Endodermal cell (in vitro differentiated cells): ENCODE data around the gene DLX4. TPM values are rescaled to one million over a fixed set of nuclear protein-coding genes. Genes with fewer than 3 reads are reported as not detected.

Source experiments
- DNase-seq: peaks from one replicate; pipeline ENCODE4 v3.0.0-alpha.2; 2017
- H3K27ac ChIP-seq: 2 replicates; pipeline ENCODE4 v1.5.1; 2013; ENCODE audit warnings: mild to moderate bottlenecking, low read depth, low read length, moderate library complexity
- H3K27me3 ChIP-seq: 2 replicates; pipeline ENCODE4 v1.6.1; 2013; ENCODE audit warnings: mild to moderate bottlenecking, low read length, moderate library complexity; ENCODE audit not compliant: insufficient read depth, control insufficient read depth, poor library complexity, severe bottlenecking
- H3K36me3 ChIP-seq: 2 replicates; pipeline ENCODE4 v1.7.0; 2013; ENCODE audit warnings: mild to moderate bottlenecking, low read length, moderate library complexity; ENCODE audit not compliant: control insufficient read depth, insufficient read depth
- H3K4me1 ChIP-seq: one replicate; pipeline ENCODE4 v1.7.0; 2013; ENCODE audit warnings: low read length; ENCODE audit not compliant: control insufficient read depth, insufficient read depth
- H3K4me3 ChIP-seq: 2 replicates; pipeline ENCODE4 v1.5.1; 2013; ENCODE audit warnings: mild to moderate bottlenecking, low read length, moderate library complexity
- H3K9ac ChIP-seq: 2 replicates; pipeline ENCODE4 v1.6.1; 2013; ENCODE audit warnings: mild to moderate bottlenecking, low read length, moderate library complexity; ENCODE audit not compliant: poor library complexity, severe bottlenecking; ENCODE audit errors: extremely low read depth
- H3K9me3 ChIP-seq: 2 replicates; pipeline ENCODE4 v1.6.1; 2013; ENCODE audit warnings: mild to moderate bottlenecking, low read length, moderate library complexity; ENCODE audit not compliant: control insufficient read depth
- H3K27ac Mint-ChIP-seq: 2 replicates; pipeline ENCODE4 v1.8.0; 2020; ENCODE audit warnings: mixed read lengths
- H3K27me3 Mint-ChIP-seq: 2 replicates; pipeline ENCODE4 v1.8.0; 2021; ENCODE audit warnings: mild to moderate bottlenecking, mixed read lengths; ENCODE audit not compliant: insufficient read depth
- H3K36me3 Mint-ChIP-seq: 2 replicates; pipeline ENCODE4 v1.8.0; 2020; ENCODE audit warnings: low read depth, mixed read lengths
- H3K4me1 Mint-ChIP-seq: 2 replicates; pipeline ENCODE4 v1.8.0; 2020; ENCODE audit warnings: mixed read lengths
- H3K4me3 Mint-ChIP-seq: 2 replicates; pipeline ENCODE4 v1.8.0; 2020; ENCODE audit warnings: mild to moderate bottlenecking, moderate library complexity, mixed read lengths
- H3K9me3 Mint-ChIP-seq: 2 replicates; pipeline ENCODE4 v1.8.0; 2020; ENCODE audit warnings: mild to moderate bottlenecking, mixed read lengths
- WGBS, 2 experiments: methylation state at CpG; one replicate each; pipeline versions ENCODE4 v1.1.5 to v1.1.7; 2013; ENCODE audit warnings: missing lambda C conversion rate in 2 of 2, mixed read lengths in 1 of 2; ENCODE audit not compliant: insufficient coverage in 1 of 2, insufficient read length in 1 of 2; 5-methylcytosine and 5-hydroxymethylcytosine counted together
- total RNA-seq, 2 donors: library from RNA; stranded (reverse); fragmentation: NEBNext Ultra II Directional in 1 of 2; extraction: Animal tissue kit (Norgen Biotek cat#: 25700) in 1 of 2; gene quantifications; 2 replicates in 1 of 2; 3 replicates in 1 of 2; pipeline ENCODE4 v1.2.1, GENCODE V29; 2021
- TF ChIP-seq, protein P1 (sequence below): fragments of 200-600 bp; sonication (generic); conservative IDR thresholded peaks from 2 replicates; pipeline ENCODE4 v1.5.0; 2021; ENCODE audit warnings: antibody characterized with exemption, mild to moderate bottlenecking

Gene DLX4
- total RNA-seq, 2 donors from 2014 or later = 1.6 to 2.1 TPM

- Mint-ChIP-seq H3K36me3 (no peaks in the 10 kb centered on the region), H3K4me1 (no peaks in the 10 kb centered on the region), H3K27me3 (peaks cover 49% of the 10 kb centered on the region), H3K4me3 (no peak overlapping the region), H3K27ac (no peak overlapping the region), H3K9me3 (peaks cover 15% of the 10 kb centered on the region)
- peaks cover 44% of the 10 kb centered on the region for H3K27me3 ChIP-seq
- no peak overlapping the region for H3K9ac ChIP-seq
- TF ChIP-seq, protein P1, sequence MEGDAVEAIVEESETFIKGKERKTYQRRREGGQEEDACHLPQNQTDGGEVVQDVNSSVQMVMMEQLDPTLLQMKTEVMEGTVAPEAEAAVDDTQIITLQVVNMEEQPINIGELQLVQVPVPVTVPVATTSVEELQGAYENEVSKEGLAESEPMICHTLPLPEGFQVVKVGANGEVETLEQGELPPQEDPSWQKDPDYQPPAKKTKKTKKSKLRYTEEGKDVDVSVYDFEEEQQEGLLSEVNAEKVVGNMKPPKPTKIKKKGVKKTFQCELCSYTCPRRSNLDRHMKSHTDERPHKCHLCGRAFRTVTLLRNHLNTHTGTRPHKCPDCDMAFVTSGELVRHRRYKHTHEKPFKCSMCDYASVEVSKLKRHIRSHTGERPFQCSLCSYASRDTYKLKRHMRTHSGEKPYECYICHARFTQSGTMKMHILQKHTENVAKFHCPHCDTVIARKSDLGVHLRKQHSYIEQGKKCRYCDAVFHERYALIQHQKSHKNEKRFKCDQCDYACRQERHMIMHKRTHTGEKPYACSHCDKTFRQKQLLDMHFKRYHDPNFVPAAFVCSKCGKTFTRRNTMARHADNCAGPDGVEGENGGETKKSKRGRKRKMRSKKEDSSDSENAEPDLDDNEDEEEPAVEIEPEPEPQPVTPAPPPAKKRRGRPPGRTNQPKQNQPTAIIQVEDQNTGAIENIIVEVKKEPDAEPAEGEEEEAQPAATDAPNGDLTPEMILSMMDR = no peak
- H3K36me3 ChIP-seq = no peaks in the 10 kb centered on the region
- DNase-seq = no peak
- whole genome bisulfite sequencing, 2 experiments = 82 to 93% methylated on average over 2 of the region's 2 CpGs
- H3K4me1 ChIP-seq = no peaks in the 10 kb centered on the region
- H3K27ac ChIP-seq = no peak overlapping the region
- peaks cover 9% of the 10 kb centered on the region for H3K9me3 ChIP-seq
- no peak overlapping the region for H3K4me3 ChIP-seq
Observed at GRCh38 chr17:50009282-50009681, 40.3 kb downstream of the DLX4 start.

- WGBS, 2 experiments = 76 to 83% methylated on average over 2 of the region's 2 CpGs
- peaks cover 25% of the 10 kb centered on the region for H3K9me3 Mint-ChIP-seq
Observed at GRCh38 chr17:50013079-50013478, 44.1 kb downstream of the DLX4 start.

DNA sequence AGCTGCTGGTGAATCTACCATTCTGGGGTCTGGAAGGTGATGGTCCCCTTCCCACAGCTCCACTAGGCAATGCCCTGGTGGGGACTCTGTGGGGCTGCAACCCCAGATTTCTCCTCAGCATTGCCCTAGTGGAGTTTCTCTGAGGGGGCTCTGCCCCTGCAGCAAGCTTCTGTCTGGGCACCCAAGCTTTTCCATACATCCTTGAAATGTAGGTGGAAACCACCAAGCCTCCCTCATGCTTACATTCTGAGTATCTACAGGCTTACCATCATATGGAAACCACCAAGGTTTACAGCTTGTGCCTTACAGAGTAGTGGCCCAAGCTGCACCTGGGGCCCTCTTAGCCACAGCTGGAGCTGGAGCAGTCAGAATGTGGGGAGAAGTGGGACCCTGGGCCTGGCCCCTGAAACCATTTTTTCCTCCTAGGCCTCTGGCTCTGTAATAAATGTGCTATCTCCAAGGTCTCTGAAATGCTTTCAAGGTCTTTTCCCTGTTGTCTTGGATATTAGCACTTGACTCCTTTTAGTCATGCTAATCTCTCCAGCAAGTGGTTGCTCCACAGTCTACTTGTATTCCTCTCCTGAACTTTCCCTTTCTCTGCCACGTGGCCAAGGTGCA, 45.6 kb downstream of the DLX4 start:
- peaks cover 25% of the 10 kb centered on the region for H3K9me3 Mint-ChIP-seq

More at GRCh38 chr17:50013079-50013478, 44.1 kb downstream of the DLX4 start:
- no peak for DNase-seq
- Histone ChIP-seq H3K9ac (no peak overlapping the region), H3K27me3 (peaks cover 40% of the 10 kb centered on the region), H3K9me3 (peaks cover 17% of the 10 kb centered on the region), H3K4me1 (no peaks in the 10 kb centered on the region), H3K27ac (no peak overlapping the region), H3K4me3 (no peak overlapping the region), H3K36me3 (no peaks in the 10 kb centered on the region)
- H3K27me3 Mint-ChIP-seq = peaks cover 44% of the 10 kb centered on the region
- H3K4me3 Mint-ChIP-seq = no peak overlapping the region
- H3K27ac Mint-ChIP-seq = no peak overlapping the region
- no peaks in the 10 kb centered on the region for H3K4me1 Mint-ChIP-seq
- TF ChIP-seq, protein P1 = no peak
- no peaks in the 10 kb centered on the region for H3K36me3 Mint-ChIP-seq

More for the DNA sequence above, 45.6 kb downstream of the DLX4 start:
- Histone ChIP-seq H3K27me3 (peaks cover 25% of the 10 kb centered on the region), H3K4me1 (no peaks in the 10 kb centered on the region), H3K9me3 (peaks cover 17% of the 10 kb centered on the region), H3K9ac (no peak overlapping the region), H3K4me3 (no peak overlapping the region), H3K27ac (no peak overlapping the region), H3K36me3 (no peaks in the 10 kb centered on the region)
- Mint-ChIP-seq H3K4me1 (no peaks in the 10 kb centered on the region), H3K36me3 (no peaks in the 10 kb centered on the region), H3K27ac (no peak overlapping the region), H3K4me3 (no peak overlapping the region), H3K27me3 (peaks cover 39% of the 10 kb centered on the region)
- TF ChIP-seq, protein P1 = no peak
- 22 to 28% methylated on average over 1 of the region's 1 CpG for WGBS, 2 experiments
- DNase-seq = no peak
